K562 (cell line): Measurements from ENCODE around the gene ORC3. TPM values are rescaled to one million over a fixed set of nuclear protein-coding genes. Genes with fewer than 3 reads are reported as not detected.

Experiments used
- ATAC-seq: fragments of 200-7000 bp; cut with Tn5 transposase; 3 replicates; pipeline ENCODE4 v1.9.1; 2020; ENCODE audit warnings: moderate library complexity
- BruUV-seq: library from RNA; stranded (reverse); fragments of 400-500 nt; replicated peaks from 2 replicates; lab custom pipeline; 2021; lab: Mats Ljungman, UMichigan
- CTCF ChIA-PET: fragments of 300-600 bp; formaldehyde crosslinking; extraction: SDS; loops from one replicate; lab custom pipeline; 2021; ENCODE audit warnings: low intra/inter-chr PET ratio; lab: Yijun Ruan, JAX
- POLR2A ChIA-PET: fragments of 300-600, 350-650 bp; sonication (Branson Sonifier 250); formaldehyde crosslinking; extraction: SDS; loops from one replicate; lab custom pipeline; 2021; ENCODE audit warnings: antibody characterized with exemption, inconsistent platforms; lab: Yijun Ruan, JAX
- DNase-seq, 4 experiments: peaks; one replicate each; pipeline versions ENCODE4 v3.0.0 to v3.0.0-alpha.2; 2011 to 2018; ENCODE audit warnings: low spot score in 3 of 4, mixed read lengths in 3 of 4; ENCODE audit errors: extremely low read depth in 1 of 4
- FAIRE-seq: peaks from 2 replicates; lab custom pipeline; 2011; peaks lifted over from hg19 to GRCh38; lab: Jason Lieb, UNC
- H2AFZ ChIP-seq: 2 replicates; pipeline ENCODE4 v1.6.0; 2011; ENCODE audit warnings: low read depth, low read length, control low read depth, inconsistent platforms
- H3K27ac ChIP-seq: fragments of 200-600 bp; 3 replicates; pipeline ENCODE4 v1.8.0; 2011; ENCODE audit warnings: low read depth, mild to moderate bottlenecking, control low read depth, inconsistent platforms, low read length, moderate library complexity, mixed read lengths; ENCODE audit errors: extremely low read depth
- H3K27me3 ChIP-seq, 2 experiments: fragments of 300-600 bp in 1 of 2; 2 replicates in 1 of 2; 3 replicates in 1 of 2; pipeline versions ENCODE4 v1.6.0 to v1.8.0; 2011; ENCODE audit warnings: inconsistent platforms in 2 of 2, low read length in 2 of 2, mild to moderate bottlenecking in 1 of 2, mixed read lengths in 1 of 2, moderate library complexity in 1 of 2; ENCODE audit not compliant: control insufficient read depth in 2 of 2, insufficient read depth in 2 of 2
- H3K36me3 ChIP-seq: fragments of 300-600 bp; 3 replicates; pipeline ENCODE4 v1.8.0; 2011; ENCODE audit warnings: mild to moderate bottlenecking, low read length, inconsistent platforms; ENCODE audit not compliant: control insufficient read depth, insufficient read depth
- H3K4me1 ChIP-seq, 2 experiments: fragments of 200-600 bp in 1 of 2; replicated peaks in 1 of 2; 2 replicates in 1 of 2; 3 replicates in 1 of 2; pipeline versions ENCODE4 v1.5.1 to v1.8.0; 2011; ENCODE audit warnings: inconsistent platforms in 2 of 2, low read length in 2 of 2, mild to moderate bottlenecking in 1 of 2, mixed read lengths in 1 of 2, moderate library complexity in 1 of 2; ENCODE audit not compliant: control insufficient read depth in 2 of 2, insufficient read depth in 2 of 2
- H3K4me2 ChIP-seq: 2 replicates; pipeline ENCODE4 v1.6.1; 2011; ENCODE audit warnings: low read length, control low read depth, inconsistent platforms, mixed read lengths; ENCODE audit not compliant: insufficient read depth
- H3K4me3 ChIP-seq: fragments of 200-600 bp; sonication (generic), shearing (Covaris generic); 2 replicates; pipeline ENCODE4 v1.5.1; 2016; ENCODE audit warnings: control low read depth, inconsistent platforms
- H3K79me2 ChIP-seq: fragments of 200-600 bp; 3 replicates; pipeline ENCODE4 v1.8.0; 2011; ENCODE audit warnings: low read length, inconsistent platforms; ENCODE audit not compliant: control insufficient read depth, insufficient read depth
- H3K9ac ChIP-seq, 2 experiments: 2 replicates each; pipeline versions ENCODE4 v1.6.0 to v1.6.1; 2011; ENCODE audit warnings: low read depth in 2 of 2, low read length in 2 of 2, control low read depth in 1 of 2, inconsistent platforms in 1 of 2, mild to moderate bottlenecking in 1 of 2, mixed read lengths in 1 of 2; ENCODE audit not compliant: insufficient read depth in 1 of 2
- H3K9me1 ChIP-seq: one replicate; pipeline ENCODE4 v1.6.0; 2011; ENCODE audit warnings: inconsistent platforms, mild to moderate bottlenecking, low read length, moderate library complexity; ENCODE audit not compliant: control insufficient read depth, insufficient read depth
- H3K9me3 ChIP-seq: replicated peaks from 2 replicates; pipeline ENCODE4 v1.5.1; 2011; ENCODE audit warnings: low read depth, low read length, inconsistent platforms; ENCODE audit not compliant: control insufficient read depth, insufficient read depth
- H4K20me1 ChIP-seq: replicated peaks from 2 replicates; pipeline ENCODE4 v1.6.1; 2011; ENCODE audit warnings: low read length, inconsistent platforms, mixed read lengths; ENCODE audit not compliant: control insufficient read depth, insufficient read depth
- NFIC ChIP-seq: fragments of 450-650 bp; IDR thresholded peaks from 2 replicates; pipeline ENCODE4 v1.6.1; 2017; ENCODE audit warnings: mild to moderate bottlenecking, inconsistent platforms
- SIX5 ChIP-seq, 2 experiments: IDR thresholded peaks; 2 replicates each; pipeline ENCODE4 v1.6.1; 2011; ENCODE audit warnings: low read length in 2 of 2, borderline replicate concordance in 1 of 2, low read depth in 1 of 2, mild to moderate bottlenecking in 1 of 2, moderate library complexity in 1 of 2; ENCODE audit not compliant: insufficient read depth in 1 of 2
- in situ Hi-C: fragments of 300-500 bp; cut with MboI; formaldehyde crosslinking; loops from 4 replicates; pipeline ENCODE4 v1.15.0; 2018; ENCODE audit warnings: inconsistent platforms, mixed read lengths
- intact Hi-C: fragments of 100-400 bp; cut with micrococcal nuclease; formaldehyde crosslinking; loops from 2 replicates; pipeline ENCODE4 v1.14.2; 2022
- polyA plus RNA-seq, 8 experiments: library from polyadenylated mRNA; depleted of rRNA in 4 of 8; stranded (reverse) in 5 of 8; unstranded in 3 of 8; fragments of >200 nt; fragmentation: Nextera tagmentation in 2 of 8; fragmentation: Illumina TruSeq in 1 of 8; extraction: Ambion mirVana in 2 of 8; extraction: Trizol in 1 of 8; gene quantifications; 2 replicates each; pipeline versions ENCODE4 v1.2.1 to v1.2.3, GENCODE V29; 2011 to 2014; ENCODE audit warnings: inconsistent platforms in 1 of 8, missing spikeins in 1 of 8
- total RNA-seq, 7 experiments: library from RNA; depleted of rRNA in 6 of 7; stranded (reverse); fragments of >200 nt in 6 of 7; fragmentation: Illumina TruSeq in 2 of 7; extraction: Trizol in 2 of 7; gene quantifications; 2 replicates each; pipeline versions ENCODE4 v1.2.1 to v1.2.3, GENCODE V29; 2011 to 2021; ENCODE audit warnings: low replicate concordance in 1 of 7
- TF ChIP-seq, protein P1 (sequence below): fragments of 450-650 bp; formaldehyde crosslinking; IDR thresholded peaks from 2 replicates; pipeline ENCODE4 v1.4.0; 2020; ENCODE audit warnings: mild to moderate bottlenecking
- TF ChIP-seq, protein P2 (sequence below), 2 experiments: fragments of 200-800 bp in 1 of 2; sonication (Bioruptor generic) in 1 of 2; sonication (generic) in 1 of 2; formaldehyde crosslinking in 1 of 2; IDR thresholded peaks in 1 of 2; conservative IDR thresholded peaks in 1 of 2; 2 replicates each; pipeline versions ENCODE4 v1.5.0 to v1.6.1; 2016 to 2020; ENCODE audit warnings: missing compliant biosample characterization in 1 of 2, missing genetic modification characterization in 1 of 2, missing genetic modification reagents in 1 of 2

The ORC3 gene
- total and polyA plus RNA-seq, 9 of the 15 experiments (the other 6 are each of a cell fraction or from before 2014, with no cell fraction given): 28.8 to 159 (median 74.8) TPM

DNA sequence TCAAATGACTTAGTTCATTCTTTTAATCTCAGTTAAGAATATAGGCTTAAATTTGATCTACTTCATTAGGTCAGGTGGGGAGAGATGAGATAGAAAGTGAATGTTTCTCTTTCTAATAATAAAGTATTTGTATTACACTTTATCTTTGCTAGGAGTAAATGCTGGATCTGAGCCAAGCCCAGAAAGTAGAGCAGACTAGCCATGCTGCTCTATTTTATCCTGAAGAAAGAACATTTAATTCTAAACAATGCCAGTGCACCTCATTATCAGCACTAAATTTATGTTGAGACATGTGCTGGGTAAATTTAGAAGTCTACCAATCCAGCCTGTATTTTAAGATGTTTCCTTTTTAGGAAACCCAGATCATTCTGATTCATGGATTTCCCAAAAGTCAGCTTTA lies 68.6 kb downstream of the ORC3 start:
- ATAC-seq: no peak
- H3K9ac ChIP-seq: no peak overlapping the region
- no peaks in the 10 kb centered on the region for H3K27me3 ChIP-seq
- no peak overlapping the region for H3K27ac ChIP-seq
- no peaks in the 10 kb centered on the region for H4K20me1 ChIP-seq
- POLR2A ChIA-PET: no interaction called here
- H3K9me1 ChIP-seq: no peaks in the 10 kb centered on the region
- FAIRE-seq: no peak
- H3K36me3 ChIP-seq: peaks cover 66% of the 10 kb centered on the region; the same call in 2 of the 3 replicates
- no peak overlapping the region for H2AFZ ChIP-seq
- H3K4me1 ChIP-seq: no peaks in the 10 kb centered on the region
- no peak overlapping the region for H3K4me3 ChIP-seq
- peak; percentile 41; the same call in 1 of the 2 replicates for TF ChIP-seq NFIC
- no peak for TF ChIP-seq SIX5 (IDR thresholded peaks at IDR 0.05; ENCODE audit: borderline replicate concordance in 1 of 2, insufficient read depth in 1 of 2, low read depth in 1 of 2, low read length in 2 of 2)
- TF ChIP-seq, protein P1, sequence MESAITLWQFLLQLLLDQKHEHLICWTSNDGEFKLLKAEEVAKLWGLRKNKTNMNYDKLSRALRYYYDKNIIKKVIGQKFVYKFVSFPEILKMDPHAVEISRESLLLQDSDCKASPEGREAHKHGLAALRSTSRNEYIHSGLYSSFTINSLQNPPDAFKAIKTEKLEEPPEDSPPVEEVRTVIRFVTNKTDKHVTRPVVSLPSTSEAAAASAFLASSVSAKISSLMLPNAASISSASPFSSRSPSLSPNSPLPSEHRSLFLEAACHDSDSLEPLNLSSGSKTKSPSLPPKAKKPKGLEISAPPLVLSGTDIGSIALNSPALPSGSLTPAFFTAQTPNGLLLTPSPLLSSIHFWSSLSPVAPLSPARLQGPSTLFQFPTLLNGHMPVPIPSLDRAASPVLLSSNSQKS (CRISPR knock-in tag): no peak
- peak in 1 of 4 experiments; percentile 15 for DNase-seq
- BruUV-seq: no TSS peak
- no peak overlapping the region for H3K4me2 ChIP-seq
- in situ Hi-C loops (no loop called here), intact Hi-C loops (no loop called here)
- H3K79me2 ChIP-seq: no peaks in the 10 kb centered on the region
- CTCF ChIA-PET: no interaction called here
- no peaks in the 10 kb centered on the region for H3K9me3 ChIP-seq

DNA sequence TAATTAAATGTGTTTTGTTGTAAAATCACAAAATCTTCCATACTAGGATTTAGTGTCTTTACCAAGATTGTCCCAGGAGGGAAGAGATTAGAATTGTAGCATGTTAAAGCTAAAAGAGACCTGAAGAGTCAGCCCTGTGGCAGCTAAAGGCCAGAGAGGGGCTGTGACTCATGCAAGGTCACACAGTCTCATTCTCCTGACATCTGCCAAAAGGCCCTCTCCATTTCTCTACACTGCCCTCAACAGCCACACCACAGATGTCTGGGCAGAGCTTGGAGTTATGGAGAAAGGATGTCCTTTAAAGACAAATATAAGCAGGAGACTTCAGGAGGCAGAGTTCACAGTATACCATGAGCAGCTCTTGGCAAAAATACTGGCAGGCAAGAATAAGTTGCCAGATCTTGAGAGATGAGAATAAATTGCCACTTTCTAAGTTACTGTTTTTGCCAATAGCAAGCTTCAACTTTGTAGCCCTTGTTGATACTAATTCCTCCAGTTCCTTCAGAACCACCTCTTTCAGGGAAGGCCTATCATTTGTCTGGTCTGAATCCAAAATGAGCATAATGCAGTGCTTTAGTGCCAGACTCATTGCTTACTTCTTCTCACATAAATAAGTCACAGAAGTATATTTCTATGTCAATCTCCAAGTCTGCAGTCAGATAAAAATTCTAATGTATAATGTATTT lies 70.4 kb downstream of the ORC3 start:
- DNase-seq (no peak), ATAC-seq (no peak), FAIRE-seq (no peak)
- no peaks in the 10 kb centered on the region for H3K4me1 ChIP-seq
- H3K4me3 ChIP-seq: no peak overlapping the region
- CTCF ChIA-PET: no interaction called here
- BruUV-seq: no TSS peak
- no peaks in the 10 kb centered on the region for H3K9me3 ChIP-seq
- H2AFZ ChIP-seq: no peak overlapping the region
- POLR2A ChIA-PET: interaction anchor here (0.6 to 1.2 kb wide), 2 partner anchors 8 to 16 kb away, joined by 3 read pairs; no protein-coding TSS in a partner anchor
- no peak overlapping the region for H3K27ac ChIP-seq
- no peaks in the 10 kb centered on the region for H3K79me2 ChIP-seq
- TF ChIP-seq, protein P2, sequence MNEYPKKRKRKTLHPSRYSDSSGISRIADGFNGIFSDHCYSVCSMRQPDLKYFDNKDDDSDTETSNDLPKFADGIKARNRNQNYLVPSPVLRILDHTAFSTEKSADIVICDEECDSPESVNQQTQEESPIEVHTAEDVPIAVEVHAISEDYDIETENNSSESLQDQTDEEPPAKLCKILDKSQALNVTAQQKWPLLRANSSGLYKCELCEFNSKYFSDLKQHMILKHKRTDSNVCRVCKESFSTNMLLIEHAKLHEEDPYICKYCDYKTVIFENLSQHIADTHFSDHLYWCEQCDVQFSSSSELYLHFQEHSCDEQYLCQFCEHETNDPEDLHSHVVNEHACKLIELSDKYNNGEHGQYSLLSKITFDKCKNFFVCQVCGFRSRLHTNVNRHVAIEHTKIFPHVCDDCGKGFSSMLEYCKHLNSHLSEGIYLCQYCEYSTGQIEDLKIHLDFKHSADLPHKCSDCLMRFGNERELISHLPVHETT (CRISPR knock-in tag; conservative IDR thresholded peaks at IDR 0.05 in 1 of 2, IDR thresholded peaks at IDR 0.05 in 1 of 2): no peak
- no peaks in the 10 kb centered on the region for H3K9me1 ChIP-seq
- intact Hi-C loops (no loop called here), in situ Hi-C loops (no loop called here)
- H3K36me3 ChIP-seq: peaks cover 67% of the 10 kb centered on the region
- no peak overlapping the region for H3K4me2 ChIP-seq
- H3K9ac ChIP-seq: no peak overlapping the region
- H3K27me3 ChIP-seq: no peaks in the 10 kb centered on the region
- H4K20me1 ChIP-seq: no peaks in the 10 kb centered on the region
